Keratinocyte (primary cell): ENCODE data around the gene GOLGA8T. TPM values are rescaled to one million over a fixed set of nuclear protein-coding genes. Genes with fewer than 3 reads are reported as not detected.
"Not testable (repeated sequence)": the region's sequence is repeated elsewhere in the genome, so short reads cannot be mapped to it uniquely, and the experiment has no call there.

ENCODE experiments used
- DNase-seq: peaks from one replicate; pipeline ENCODE4 v3.0.0-alpha.2; 2011; ENCODE audit warnings: low read depth, missing footprints, low spot score
- FAIRE-seq: peaks from 2 replicates; lab custom pipeline; 2011; peaks lifted over from hg19 to GRCh38; lab: Jason Lieb, UNC
- H2AFZ ChIP-seq: 2 replicates; pipeline ENCODE4 v1.6.0; 2012; ENCODE audit warnings: low read length, control low read depth, inconsistent platforms; ENCODE audit not compliant: control insufficient read depth
- H3K27ac ChIP-seq: 2 replicates; pipeline ENCODE4 v1.5.1; 2011; ENCODE audit warnings: low read length; ENCODE audit not compliant: control insufficient read depth, insufficient read depth
- H3K27me3 ChIP-seq: 3 replicates; pipeline ENCODE4 v1.6.0; 2011; ENCODE audit warnings: low read length; ENCODE audit not compliant: control insufficient read depth, insufficient read depth; ENCODE audit errors: extremely low read depth
- H3K36me3 ChIP-seq, 2 experiments: 2 replicates in 1 of 2; 3 replicates in 1 of 2; pipeline ENCODE4 v1.5.1; 2011; ENCODE audit warnings: low read length in 2 of 2, mild to moderate bottlenecking in 1 of 2; ENCODE audit not compliant: control insufficient read depth in 2 of 2, insufficient read depth in 2 of 2; ENCODE audit errors: extremely low read depth in 1 of 2
- H3K4me1 ChIP-seq: 3 replicates; pipeline ENCODE4 v1.5.1; 2011; ENCODE audit warnings: low read length; ENCODE audit not compliant: control insufficient read depth, insufficient read depth; ENCODE audit errors: extremely low read depth
- H3K4me2 ChIP-seq: 3 replicates; pipeline ENCODE4 v1.6.0; 2011; ENCODE audit warnings: low read depth, low read length; ENCODE audit not compliant: control insufficient read depth, insufficient read depth; ENCODE audit errors: extremely low read depth
- H3K4me3 ChIP-seq, 3 experiments: fragments of 200-600 bp in 1 of 3; sonication (generic) in 1 of 3; 2 replicates in 2 of 3; 3 replicates in 1 of 3; pipeline ENCODE4 v1.5.1; 2011 to 2016; ENCODE audit warnings: low read length in 3 of 3, mild to moderate bottlenecking in 3 of 3, control low read depth in 2 of 3, inconsistent platforms in 1 of 3, low read depth in 1 of 3, mixed read lengths in 1 of 3, mixed run types in 1 of 3, moderate library complexity in 1 of 3; ENCODE audit not compliant: control insufficient read depth in 2 of 3, insufficient read depth in 2 of 3; ENCODE audit errors: extremely low read depth in 1 of 3
- H3K79me2 ChIP-seq: 2 replicates; pipeline ENCODE4 v1.6.0; 2012; ENCODE audit warnings: low read length; ENCODE audit not compliant: control insufficient read depth, insufficient read depth
- H3K9ac ChIP-seq: 3 replicates; pipeline ENCODE4 v1.6.0; 2011; ENCODE audit warnings: low read length; ENCODE audit not compliant: control insufficient read depth, insufficient read depth; ENCODE audit errors: extremely low read depth
- H3K9me1 ChIP-seq: 3 replicates; pipeline ENCODE4 v1.6.0; 2011; ENCODE audit warnings: low read length; ENCODE audit not compliant: control insufficient read depth, insufficient read depth; ENCODE audit errors: extremely low read depth
- H3K9me3 ChIP-seq: 2 replicates; pipeline ENCODE4 v1.5.1; 2012; ENCODE audit warnings: low read depth, low read length; ENCODE audit not compliant: control insufficient read depth
- H4K20me1 ChIP-seq: 3 replicates; pipeline ENCODE4 v1.6.0; 2011; ENCODE audit warnings: low read length; ENCODE audit not compliant: control insufficient read depth, insufficient read depth; ENCODE audit errors: extremely low read depth
- dilution Hi-C: fragments of 300-500 bp; cut with MboI; formaldehyde crosslinking; loops from one replicate; pipeline ENCODE4 v1.7.0; 2020; ENCODE audit warnings: low sequenced_read_pairs; ENCODE audit not compliant: extremely low pct_ligation_motif_present
- polyA plus RNA-seq, 5 experiments: library from polyadenylated mRNA; depleted of rRNA in 3 of 5; stranded (reverse) in 3 of 5; stranded (forward) in 1 of 5; unstranded in 1 of 5; fragments of >200 nt; gene quantifications; 1 replicate in 1 of 5; 2 replicates in 3 of 5; 3 replicates in 1 of 5; pipeline versions ENCODE4 v1.2.1 to v1.2.3, GENCODE V29; 2011 to 2012; ENCODE audit warnings: missing spikeins in 2 of 5, low read depth in 1 of 5, low replicate concordance in 1 of 5

GOLGA8T gene
- polyA plus RNA-seq, 1 donor (not counting 4 experiments of a cell fraction or from before 2014, with no cell fraction given) = not detected

- H3K79me2 ChIP-seq, H3K4me2 ChIP-seq, dilution Hi-C loops, DNase-seq, H3K9me3 ChIP-seq, FAIRE-seq, H3K4me1 ChIP-seq, H2AFZ ChIP-seq, H3K4me3 ChIP-seq, H3K36me3 ChIP-seq, H4K20me1 ChIP-seq, H3K27ac ChIP-seq, H3K9ac ChIP-seq, H3K9me1 ChIP-seq, H3K27me3 ChIP-seq: not testable (repeated sequence)
Measured at GRCh38 chr15:30185495-30185894, 50.6 kb downstream of the GOLGA8T start.

GRCh38 chr15:30187429-30187828 is 52.6 kb downstream of the GOLGA8T start:
- H3K36me3 ChIP-seq, H3K9ac ChIP-seq, H3K4me2 ChIP-seq, H2AFZ ChIP-seq, H4K20me1 ChIP-seq, H3K9me3 ChIP-seq, H3K27me3 ChIP-seq, DNase-seq, FAIRE-seq, H3K4me1 ChIP-seq, H3K9me1 ChIP-seq, H3K79me2 ChIP-seq, H3K4me3 ChIP-seq, H3K27ac ChIP-seq, dilution Hi-C loops: not testable (repeated sequence)

GRCh38 chr15:30189754-30190153 is 54.9 kb downstream of the GOLGA8T start:
- H3K4me3 ChIP-seq, dilution Hi-C loops, FAIRE-seq: not testable (repeated sequence)

GRCh38 chr15:30191143-30191542 is 56.3 kb downstream of the GOLGA8T start:
- H2AFZ ChIP-seq, dilution Hi-C loops, H3K27ac ChIP-seq, H3K79me2 ChIP-seq, H3K9me1 ChIP-seq, H3K9me3 ChIP-seq, H3K36me3 ChIP-seq, DNase-seq, H3K27me3 ChIP-seq, H3K4me1 ChIP-seq, FAIRE-seq, H3K4me2 ChIP-seq, H4K20me1 ChIP-seq, H3K4me3 ChIP-seq, H3K9ac ChIP-seq: not testable (repeated sequence)

More at GRCh38 chr15:30189754-30190153, 54.9 kb downstream of the GOLGA8T start:
- not testable (repeated sequence) for H3K36me3 ChIP-seq, H2AFZ ChIP-seq, H3K4me1 ChIP-seq, H4K20me1 ChIP-seq, H3K9me1 ChIP-seq, H3K4me2 ChIP-seq, H3K9me3 ChIP-seq, H3K79me2 ChIP-seq, H3K27ac ChIP-seq, H3K27me3 ChIP-seq, H3K9ac ChIP-seq, DNase-seq
